SK-N-SH treated with all-trans-retinoic acid at 6 μM for 48 hours (cell line): ENCODE measurements around the gene PCDH10.

Source experiments
- ATAC-seq: fragments of 200-7000 bp; cut with Tn5 transposase; 3 replicates; pipeline ENCODE4 v1.9.1; 2020; ENCODE audit warnings: mild to moderate bottlenecking, moderate library complexity
- ARNTL ChIP-seq: fragments of 450-650 bp; formaldehyde crosslinking; IDR thresholded peaks from 2 replicates; pipeline ENCODE4 v1.5.0; 2020; ENCODE audit warnings: low read depth, mild to moderate bottlenecking, moderate library complexity, borderline replicate concordance
- CSDC2 ChIP-seq: fragments of 250-450 bp; sonication (Bioruptor Pico); IDR thresholded peaks from 2 replicates; pipeline ENCODE4 v1.5.0; 2020; ENCODE audit warnings: mild to moderate bottlenecking, moderate library complexity
- CSRNP3 ChIP-seq: fragments of 250-450 bp; sonication (Bioruptor Pico); IDR thresholded peaks from 2 replicates; pipeline ENCODE4 v1.5.1; 2021; ENCODE audit warnings: mild to moderate bottlenecking, moderate library complexity
- ESRRG ChIP-seq: fragments of 250-450 bp; sonication (Bioruptor Pico); IDR thresholded peaks from 2 replicates; pipeline ENCODE4 v1.6.1; 2021; ENCODE audit warnings: mild to moderate bottlenecking
- GLIS3 ChIP-seq: fragments of 250-450 bp; sonication (Bioruptor Pico); IDR thresholded peaks from 2 replicates; pipeline ENCODE4 v1.5.0; 2020; ENCODE audit warnings: mild to moderate bottlenecking, moderate library complexity
- ISL1 ChIP-seq: fragments of 250-450 bp; sonication (Bioruptor Pico); IDR thresholded peaks from 2 replicates; pipeline ENCODE4 v2.1.2; 2022; ENCODE audit warnings: mild to moderate bottlenecking, moderate library complexity
- OSR1 ChIP-seq: fragments of 250-450 bp; sonication (Bioruptor Pico); IDR thresholded peaks from 2 replicates; pipeline ENCODE4 v1.8.0; 2022; ENCODE audit warnings: moderate library complexity, mild to moderate bottlenecking, inconsistent platforms
- RARB ChIP-seq: fragments of 250-450 bp; sonication (Bioruptor Pico); IDR thresholded peaks from 2 replicates; pipeline ENCODE4 v1.8.0; 2021; ENCODE audit warnings: mild to moderate bottlenecking, moderate library complexity
- SNAI2 ChIP-seq: fragments of 250-450 bp; sonication (Bioruptor Pico); IDR thresholded peaks from 2 replicates; pipeline ENCODE4 v1.5.0; 2020; ENCODE audit warnings: mild to moderate bottlenecking, moderate library complexity
- TOX ChIP-seq: fragments of 250-450 bp; sonication (Bioruptor Pico); IDR thresholded peaks from 2 replicates; pipeline ENCODE4 v1.8.0; 2021; ENCODE audit warnings: mild to moderate bottlenecking, moderate library complexity, borderline replicate concordance
- TSHZ2 ChIP-seq: fragments of 250-450 bp; sonication (Bioruptor Pico); IDR thresholded peaks from 2 replicates; pipeline ENCODE4 v1.5.0; 2020; ENCODE audit warnings: mild to moderate bottlenecking, moderate library complexity
- ZC3H10 ChIP-seq: fragments of 250-450 bp; sonication (Bioruptor Pico); IDR thresholded peaks from 2 replicates; pipeline ENCODE4 v1.5.1; 2021; ENCODE audit warnings: mild to moderate bottlenecking, moderate library complexity
- ZFP30 ChIP-seq: fragments of 450-650 bp; formaldehyde crosslinking; IDR thresholded peaks from 2 replicates; pipeline ENCODE4 v1.5.0; 2022; ENCODE audit warnings: mild to moderate bottlenecking, moderate library complexity
- ZNF70 ChIP-seq: fragments of 450-650 bp; formaldehyde crosslinking; IDR thresholded peaks from 2 replicates; pipeline ENCODE4 v1.5.0; 2020; ENCODE audit warnings: mild to moderate bottlenecking, moderate library complexity
- ZNF8 ChIP-seq: fragments of 450-650 bp; formaldehyde crosslinking; IDR thresholded peaks from 2 replicates; pipeline ENCODE4 v1.5.0; 2020; ENCODE audit warnings: mild to moderate bottlenecking, moderate library complexity
- TF ChIP-seq, protein P1 (sequence below): fragments of 250-450 bp; sonication (Bioruptor Pico); IDR thresholded peaks from 2 replicates; pipeline ENCODE4 v1.5.1; 2020; ENCODE audit warnings: low read depth, mild to moderate bottlenecking, moderate library complexity
- TF ChIP-seq, protein P2 (sequence below): fragments of 250-450 bp; sonication (Bioruptor Pico); IDR thresholded peaks from 2 replicates; pipeline ENCODE4 v1.8.0; 2021; ENCODE audit warnings: low read depth, mild to moderate bottlenecking, moderate library complexity, borderline replicate concordance
- TF ChIP-seq, protein P3 (sequence below): fragments of 250-450 bp; sonication (Bioruptor Pico); IDR thresholded peaks from 2 replicates; pipeline ENCODE4 v1.8.0; 2020; ENCODE audit warnings: mild to moderate bottlenecking, moderate library complexity, borderline replicate concordance

The PCDH10 gene, protein sequence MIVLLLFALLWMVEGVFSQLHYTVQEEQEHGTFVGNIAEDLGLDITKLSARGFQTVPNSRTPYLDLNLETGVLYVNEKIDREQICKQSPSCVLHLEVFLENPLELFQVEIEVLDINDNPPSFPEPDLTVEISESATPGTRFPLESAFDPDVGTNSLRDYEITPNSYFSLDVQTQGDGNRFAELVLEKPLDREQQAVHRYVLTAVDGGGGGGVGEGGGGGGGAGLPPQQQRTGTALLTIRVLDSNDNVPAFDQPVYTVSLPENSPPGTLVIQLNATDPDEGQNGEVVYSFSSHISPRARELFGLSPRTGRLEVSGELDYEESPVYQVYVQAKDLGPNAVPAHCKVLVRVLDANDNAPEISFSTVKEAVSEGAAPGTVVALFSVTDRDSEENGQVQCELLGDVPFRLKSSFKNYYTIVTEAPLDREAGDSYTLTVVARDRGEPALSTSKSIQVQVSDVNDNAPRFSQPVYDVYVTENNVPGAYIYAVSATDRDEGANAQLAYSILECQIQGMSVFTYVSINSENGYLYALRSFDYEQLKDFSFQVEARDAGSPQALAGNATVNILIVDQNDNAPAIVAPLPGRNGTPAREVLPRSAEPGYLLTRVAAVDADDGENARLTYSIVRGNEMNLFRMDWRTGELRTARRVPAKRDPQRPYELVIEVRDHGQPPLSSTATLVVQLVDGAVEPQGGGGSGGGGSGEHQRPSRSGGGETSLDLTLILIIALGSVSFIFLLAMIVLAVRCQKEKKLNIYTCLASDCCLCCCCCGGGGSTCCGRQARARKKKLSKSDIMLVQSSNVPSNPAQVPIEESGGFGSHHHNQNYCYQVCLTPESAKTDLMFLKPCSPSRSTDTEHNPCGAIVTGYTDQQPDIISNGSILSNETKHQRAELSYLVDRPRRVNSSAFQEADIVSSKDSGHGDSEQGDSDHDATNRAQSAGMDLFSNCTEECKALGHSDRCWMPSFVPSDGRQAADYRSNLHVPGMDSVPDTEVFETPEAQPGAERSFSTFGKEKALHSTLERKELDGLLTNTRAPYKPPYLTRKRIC

DNA sequence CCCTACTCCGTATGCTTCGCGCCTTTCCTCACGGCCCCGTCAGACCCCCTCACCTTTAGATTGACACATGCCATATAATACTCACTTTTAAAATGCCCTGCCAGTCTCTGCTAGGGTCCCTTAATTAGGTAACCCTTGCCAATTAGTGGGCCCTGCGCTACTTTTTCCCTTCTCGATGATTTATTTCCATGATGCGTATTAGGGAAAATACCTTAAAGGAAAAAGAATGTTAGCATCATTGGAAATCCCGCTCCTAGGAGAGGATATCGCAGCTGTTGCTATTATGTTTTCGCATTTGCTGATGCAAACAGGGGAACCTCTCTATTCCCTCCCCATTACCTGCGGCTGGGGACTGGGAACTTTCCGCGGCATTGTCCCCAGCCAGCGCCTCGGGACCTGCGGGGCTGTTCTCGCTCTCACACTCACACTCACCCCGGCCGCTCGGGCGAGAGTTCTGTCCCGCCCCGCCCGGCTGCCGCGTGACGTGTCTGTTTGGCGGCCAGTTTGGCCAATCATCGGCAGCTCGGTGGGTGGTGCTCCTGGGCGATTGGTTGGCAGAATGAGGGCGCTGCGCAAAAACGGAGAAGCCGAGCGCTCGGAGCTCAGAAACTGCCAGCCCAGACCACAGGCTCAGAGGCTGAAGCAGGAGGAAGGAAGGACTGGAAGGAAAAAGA is at the start of gene PCDH10:
Gene PCDH10 (plus strand): TSS at position 605 of the 674 bp plus-strand sequence. CDS start 847 bp downstream, outside the sequence.
- TF ChIP-seq SNAI2 (CRISPR knock-in tag) (no peak), ZNF8 (no peak), ZFP30 (CRISPR knock-in tag) (no peak), CSDC2 (CRISPR knock-in tag) (no peak), ZC3H10 (CRISPR knock-in tag) (no peak), OSR1 (CRISPR knock-in tag) (no peak), ZNF70 (no peak)
- ATAC-seq: peak; percentile 82

DNA sequence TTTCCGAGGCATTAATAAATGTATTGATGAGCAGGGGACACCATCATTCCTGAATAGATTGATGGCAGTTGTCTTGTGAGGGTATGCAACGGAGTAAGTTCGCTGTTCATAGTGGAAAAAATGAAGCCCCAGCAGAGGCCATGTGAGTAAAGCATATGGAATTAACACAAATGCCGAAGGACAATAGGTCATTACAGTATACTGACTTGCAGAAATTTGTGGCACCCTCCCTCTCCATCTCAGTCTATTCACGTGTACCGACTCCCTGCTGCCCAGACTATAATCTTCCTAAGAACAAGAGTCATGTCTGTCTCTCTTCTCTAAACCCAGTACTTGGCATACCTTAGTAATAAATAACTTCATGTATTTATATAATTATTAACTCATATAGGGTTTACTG is 47.1 kb upstream of the PCDH10 start:
- no peak for ATAC-seq
- no peak for TF ChIP-seq ARNTL (CRISPR knock-in tag)
- no peak for TF ChIP-seq CSRNP3
- no peak for TF ChIP-seq TOX (CRISPR knock-in tag)
- no peak for TF ChIP-seq TSHZ2 (CRISPR knock-in tag)
- TF ChIP-seq, protein P1, sequence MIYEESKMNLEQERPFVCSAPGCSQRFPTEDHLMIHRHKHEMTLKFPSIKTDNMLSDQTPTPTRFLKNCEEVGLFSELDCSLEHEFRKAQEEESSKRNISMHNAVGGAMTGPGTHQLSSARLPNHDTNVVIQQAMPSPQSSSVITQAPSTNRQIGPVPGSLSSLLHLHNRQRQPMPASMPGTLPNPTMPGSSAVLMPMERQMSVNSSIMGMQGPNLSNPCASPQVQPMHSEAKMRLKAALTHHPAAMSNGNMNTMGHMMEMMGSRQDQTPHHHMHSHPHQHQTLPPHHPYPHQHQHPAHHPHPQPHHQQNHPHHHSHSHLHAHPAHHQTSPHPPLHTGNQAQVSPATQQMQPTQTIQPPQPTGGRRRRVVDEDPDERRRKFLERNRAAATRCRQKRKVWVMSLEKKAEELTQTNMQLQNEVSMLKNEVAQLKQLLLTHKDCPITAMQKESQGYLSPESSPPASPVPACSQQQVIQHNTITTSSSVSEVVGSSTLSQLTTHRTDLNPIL (CRISPR knock-in tag): no peak
- no peak for TF ChIP-seq ISL1 (CRISPR knock-in tag)
- TF ChIP-seq ESRRG: no peak
- TF ChIP-seq OSR1 (CRISPR knock-in tag): no peak
- no peak for TF ChIP-seq CSDC2 (CRISPR knock-in tag)
- no peak for TF ChIP-seq GLIS3 (CRISPR knock-in tag)
- TF ChIP-seq, protein P2, sequence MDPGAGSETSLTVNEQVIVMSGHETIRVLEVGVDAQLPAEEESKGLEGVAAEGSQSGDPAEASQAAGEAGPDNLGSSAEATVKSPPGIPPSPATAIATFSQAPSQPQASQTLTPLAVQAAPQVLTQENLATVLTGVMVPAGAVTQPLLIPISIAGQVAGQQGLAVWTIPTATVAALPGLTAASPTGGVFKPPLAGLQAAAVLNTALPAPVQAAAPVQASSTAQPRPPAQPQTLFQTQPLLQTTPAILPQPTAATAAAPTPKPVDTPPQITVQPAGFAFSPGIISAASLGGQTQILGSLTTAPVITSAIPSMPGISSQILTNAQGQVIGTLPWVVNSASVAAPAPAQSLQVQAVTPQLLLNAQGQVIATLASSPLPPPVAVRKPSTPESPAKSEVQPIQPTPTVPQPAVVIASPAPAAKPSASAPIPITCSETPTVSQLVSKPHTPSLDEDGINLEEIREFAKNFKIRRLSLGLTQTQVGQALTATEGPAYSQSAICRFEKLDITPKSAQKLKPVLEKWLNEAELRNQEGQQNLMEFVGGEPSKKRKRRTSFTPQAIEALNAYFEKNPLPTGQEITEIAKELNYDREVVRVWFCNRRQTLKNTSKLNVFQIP (CRISPR knock-in tag): no peak
- no peak for TF ChIP-seq ZNF70
- TF ChIP-seq ZFP30 (CRISPR knock-in tag): no peak

- no peak for ATAC-seq
- TF ChIP-seq CSDC2 (CRISPR knock-in tag) (no peak), ESRRG (no peak), ZNF8 (no peak), RARB (no peak)
- TF ChIP-seq, protein P3, sequence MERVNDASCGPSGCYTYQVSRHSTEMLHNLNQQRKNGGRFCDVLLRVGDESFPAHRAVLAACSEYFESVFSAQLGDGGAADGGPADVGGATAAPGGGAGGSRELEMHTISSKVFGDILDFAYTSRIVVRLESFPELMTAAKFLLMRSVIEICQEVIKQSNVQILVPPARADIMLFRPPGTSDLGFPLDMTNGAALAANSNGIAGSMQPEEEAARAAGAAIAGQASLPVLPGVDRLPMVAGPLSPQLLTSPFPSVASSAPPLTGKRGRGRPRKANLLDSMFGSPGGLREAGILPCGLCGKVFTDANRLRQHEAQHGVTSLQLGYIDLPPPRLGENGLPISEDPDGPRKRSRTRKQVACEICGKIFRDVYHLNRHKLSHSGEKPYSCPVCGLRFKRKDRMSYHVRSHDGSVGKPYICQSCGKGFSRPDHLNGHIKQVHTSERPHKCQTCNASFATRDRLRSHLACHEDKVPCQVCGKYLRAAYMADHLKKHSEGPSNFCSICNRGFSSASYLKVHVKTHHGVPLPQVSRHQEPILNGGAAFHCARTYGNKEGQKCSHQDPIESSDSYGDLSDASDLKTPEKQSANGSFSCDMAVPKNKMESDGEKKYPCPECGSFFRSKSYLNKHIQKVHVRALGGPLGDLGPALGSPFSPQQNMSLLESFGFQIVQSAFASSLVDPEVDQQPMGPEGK (CRISPR knock-in tag): no peak
Observed at GRCh38 chr4:133102612-133103409, 46.3 kb upstream of the PCDH10 start.
